ENCODE measurements around the gene ARL5A. TPM values are rescaled to one million over a fixed set of nuclear protein-coding genes. Genes with fewer than 3 reads are reported as not detected.

ARL5A gene
- total and polyA plus RNA-seq, 9 of the 15 experiments (the other 6 are each of a cell fraction or from before 2014, with no cell fraction given): 16.3 to 117 (median 88.4) TPM

GRCh38 chr2:151780938-151781337 lies 47.3 kb downstream of the ARL5A start (continued):
- TF ChIP-seq CREB5 (CRISPR knock-in tag; IDR thresholded peaks at IDR 0.05) (no peak), ETV1 (tag; conservative IDR thresholded peaks at IDR 0.05; ENCODE audit: low read depth) (no peak), NFE2L1 (tag; IDR thresholded peaks at IDR 0.05; ENCODE audit: borderline replicate concordance, low read depth) (no peak)

- Histone ChIP-seq H3K9me1 (ENCODE audit: control insufficient read depth, insufficient read depth, low read length) (no peaks in the 10 kb centered on the region), H3K9ac (ENCODE audit: insufficient read depth in 1 of 2, low read depth in 2 of 2, low read length in 2 of 2) (no peak overlapping the region), H3K9me3 (replicated peaks; ENCODE audit: control insufficient read depth, insufficient read depth, low read depth, low read length) (no peaks in the 10 kb centered on the region; the same call in 1 of the 2 replicates), H2AFZ (ENCODE audit: low read depth, low read length) (no peak overlapping the region), H3K27me3 (ENCODE audit: control insufficient read depth in 2 of 2, insufficient read depth in 2 of 2, low read length in 2 of 2) (no peaks in the 10 kb centered on the region), H3K79me2 (ENCODE audit: control insufficient read depth, insufficient read depth, low read length) (no peaks in the 10 kb centered on the region), H3K36me3 (ENCODE audit: control insufficient read depth, insufficient read depth, low read length) (peaks cover 41% of the 10 kb centered on the region), H3K27ac (ENCODE audit: extremely low read depth, low read depth, low read length) (no peak overlapping the region), H3K4me2 (ENCODE audit: insufficient read depth, low read length) (no peak overlapping the region), H3K4me3 (no peak overlapping the region), H4K20me1 (replicated peaks; ENCODE audit: control insufficient read depth, insufficient read depth, low read length) (no peaks in the 10 kb centered on the region), H3K4me1 (replicated peaks in 1 of 2; ENCODE audit: control insufficient read depth in 2 of 2, insufficient read depth in 2 of 2, low read length in 2 of 2) (peaks cover 0 to 31% of the 10 kb centered on the region in 2 experiments; a peak in 4 of 5 replicates)
- FAIRE-seq (no peak), ATAC-seq (no peak), DNase-seq (ENCODE audit: extremely low read depth in 1 of 4, low spot score in 3 of 4) (no peak)
- intact Hi-C loops (cut with micrococcal nuclease) (no loop called here), in situ Hi-C loops (cut with MboI) (no loop called here)
- no TSS peak for BruUV-seq (replicated peaks)
- ChIA-PET CTCF (ENCODE audit: low intra/inter-chr PET ratio) (no interaction called here), POLR2A (interaction anchor here (1.1 kb wide), 1 partner anchor 9 kb away, joined by 7 read pairs; no protein-coding TSS in a partner anchor)
- WGBS (ENCODE audit: insufficient coverage, low coverage, missing lambda C conversion rate): 70% methylated on average over 2 of the region's 2 CpGs
- TF ChIP-seq MAX (CRISPR knock-in tag; IDR thresholded peaks at IDR 0.05): no peak
- TF ChIP-seq ZNF121 (CRISPR knock-in tag; conservative IDR thresholded peaks at IDR 0.05): no peak
- no peak for TF ChIP-seq RBFOX2 (IDR thresholded peaks at IDR 0.05; ENCODE audit: low read depth, low read length)
- no peak for TF ChIP-seq GTF2B (IDR thresholded peaks at IDR 0.05; ENCODE audit: extremely low read depth, insufficient read length)
- no peak for TF ChIP-seq ZC3H4 (CRISPR knock-in tag; IDR thresholded peaks at IDR 0.05; ENCODE audit: borderline replicate concordance)
- TF ChIP-seq ZNF316 (IDR thresholded peaks at IDR 0.05): no peak
- TF ChIP-seq ELK1 (CRISPR knock-in tag; IDR thresholded peaks at IDR 0.05): no peak
- TF ChIP-seq ZBTB17 (CRISPR knock-in tag; IDR thresholded peaks at IDR 0.05): no peak
- no peak for TF ChIP-seq BRF2 (IDR thresholded peaks at IDR 0.05; ENCODE audit: borderline replicate concordance, insufficient read depth, insufficient read length)
- TF ChIP-seq IRF9 (tag; IDR thresholded peaks at IDR 0.05): no peak
- no peak for TF ChIP-seq ELK3 (CRISPR knock-in tag; IDR thresholded peaks at IDR 0.05)
Measured at GRCh38 chr2:151777935-151778334, 50.3 kb downstream of the ARL5A start.

Measured in K562 (cell line).